Measurements from ENCODE around the gene TRIM28. TPM values are rescaled to one million over a fixed set of nuclear protein-coding genes. Genes with fewer than 3 reads are reported as not detected.

The TRIM28 gene
- total and polyA plus RNA-seq, 9 of the 15 experiments (the other 6 are each of a cell fraction or from before 2014, with no cell fraction given): 12.1 to 797 (median 490) TPM

GRCh38 chr19:58560007-58560887, 16.4 kb downstream of the TRIM28 start (continued):
- TF ChIP-seq RREB1 (CRISPR knock-in tag; IDR thresholded peaks at IDR 0.05) (no peak), MLX (CRISPR knock-in tag; conservative IDR thresholded peaks at IDR 0.05) (no peak), ZNF445 (CRISPR knock-in tag; IDR thresholded peaks at IDR 0.05; ENCODE audit: low read depth) (no peak), ID3 (CRISPR knock-in tag; IDR thresholded peaks at IDR 0.05) (no peak), ID3 (tag; IDR thresholded peaks at IDR 0.05) (no peak), ZBTB11 (CRISPR knock-in tag; IDR thresholded peaks at IDR 0.05) (no peak), NFIC (IDR thresholded peaks at IDR 0.05) (no peak), ZNF511 (CRISPR knock-in tag; IDR thresholded peaks at IDR 0.05) (no peak), TARDBP (IDR thresholded peaks at IDR 0.05) (no peak), JUN (IDR thresholded peaks at IDR 0.05; ENCODE audit: borderline replicate concordance, low read depth, low read length) (no peak), JUN (CRISPR knock-in tag; IDR thresholded peaks at IDR 0.05; ENCODE audit: borderline replicate concordance) (0 out of 2 replicates have a peak, but pooled peaks have one; percentile 32), PHTF2 (CRISPR knock-in tag; IDR thresholded peaks at IDR 0.05) (no peak), ZNF551 (CRISPR knock-in tag; IDR thresholded peaks at IDR 0.05) (no peak), PHF8 (IDR thresholded peaks at IDR 0.05; ENCODE audit: borderline replicate concordance, low read length) (no peak), NCOA6 (IDR thresholded peaks at IDR 0.05) (no peak)

Measured in K562 (cell line).